GM06990 (cell line): ENCODE data around the gene OR2T29.
"Not testable (repeated sequence)": the region's sequence is repeated elsewhere in the genome, so short reads cannot be mapped to it uniquely, and the experiment has no call there.

Experiments
- DNase-seq: peaks from one replicate; pipeline ENCODE4 v3.0.0-alpha.2; 2011; ENCODE audit not compliant: insufficient read length; ENCODE audit errors: extremely low read depth
- H3K27me3 ChIP-seq: replicated peaks from 2 replicates; pipeline ENCODE4 v1.6.0; 2011; ENCODE audit warnings: low read length; ENCODE audit not compliant: control insufficient read depth, insufficient read depth
- H3K36me3 ChIP-seq: 2 replicates; pipeline ENCODE4 v1.5.1; 2011; ENCODE audit warnings: low read length; ENCODE audit not compliant: control insufficient read depth, insufficient read depth
- H3K4me3 ChIP-seq: replicated peaks from 2 replicates; pipeline ENCODE4 v1.5.1; 2011; ENCODE audit warnings: low read depth, mild to moderate bottlenecking, control low read depth, low read length
- TF ChIP-seq, protein P1 (sequence below): IDR thresholded peaks from 2 replicates; pipeline ENCODE4 v1.5.1; 2011; ENCODE audit warnings: low read length, control low read depth, mild to moderate bottlenecking, inconsistent platforms; ENCODE audit not compliant: insufficient read depth, poor library complexity, severe bottlenecking

The OR2T29 gene, protein sequence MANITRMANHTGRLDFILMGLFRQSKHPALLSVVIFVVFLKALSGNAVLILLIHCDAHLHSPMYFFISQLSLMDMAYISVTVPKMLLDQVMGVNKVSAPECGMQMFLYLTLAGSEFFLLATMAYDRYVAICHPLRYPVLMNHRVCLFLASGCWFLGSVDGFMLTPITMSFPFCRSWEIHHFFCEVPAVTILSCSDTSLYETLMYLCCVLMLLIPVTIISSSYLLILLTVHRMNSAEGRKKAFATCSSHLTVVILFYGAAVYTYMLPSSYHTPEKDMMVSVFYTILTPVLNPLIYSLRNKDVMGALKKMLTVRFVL

DNA sequence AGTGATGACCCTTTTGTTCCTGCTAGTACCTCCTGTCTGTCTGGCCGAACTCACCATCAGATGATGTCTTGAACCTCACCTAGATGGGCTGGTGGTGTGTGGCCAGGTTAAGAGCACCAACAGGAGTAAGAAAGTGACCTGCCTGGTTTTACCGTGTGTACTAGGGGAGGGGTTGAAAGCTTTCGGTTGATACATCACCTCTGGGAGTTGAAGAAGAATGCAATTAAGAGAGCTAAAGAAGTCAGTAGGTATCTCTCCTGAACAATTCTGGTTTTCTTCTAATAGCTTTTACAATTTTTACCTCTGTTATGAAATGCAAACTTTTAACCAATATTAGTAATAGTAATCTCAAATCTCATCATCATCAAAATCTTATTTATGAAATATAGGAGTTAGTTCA is at the start of gene OR2T29:
Gene OR2T29 (minus strand): TSS at position 101 of the 400 bp plus-strand sequence. CDS start 3,281 bp downstream, outside the sequence.
- not testable (repeated sequence) for H3K27me3 ChIP-seq, DNase-seq, H3K36me3 ChIP-seq, H3K4me3 ChIP-seq

DNA sequence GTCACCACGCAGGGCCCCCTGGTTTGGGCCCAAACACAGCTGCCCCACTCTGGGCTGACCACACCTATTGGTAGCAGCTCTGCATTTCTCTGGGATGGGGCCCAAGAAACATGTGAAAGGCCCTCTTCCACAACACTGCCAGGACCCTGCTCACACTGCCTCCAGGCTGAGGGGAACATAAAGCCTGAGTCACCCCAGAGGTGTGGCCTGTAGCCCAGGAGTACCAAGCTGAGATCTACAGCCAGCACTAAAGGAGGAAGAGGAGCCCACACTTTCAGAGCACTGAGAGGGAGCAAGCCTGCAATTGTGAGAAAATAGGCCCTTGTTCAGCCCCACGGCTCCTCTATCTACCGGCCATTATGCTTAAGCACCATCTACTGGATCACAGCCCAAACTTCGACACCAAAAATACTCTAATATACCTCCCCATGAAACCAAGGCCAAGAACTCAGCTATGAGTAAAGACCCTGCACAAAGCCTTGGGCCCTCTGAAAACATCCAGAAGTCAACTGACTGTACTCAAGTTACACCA is 49.4 kb upstream of the OR2T29 start:
- TF ChIP-seq, protein P1, sequence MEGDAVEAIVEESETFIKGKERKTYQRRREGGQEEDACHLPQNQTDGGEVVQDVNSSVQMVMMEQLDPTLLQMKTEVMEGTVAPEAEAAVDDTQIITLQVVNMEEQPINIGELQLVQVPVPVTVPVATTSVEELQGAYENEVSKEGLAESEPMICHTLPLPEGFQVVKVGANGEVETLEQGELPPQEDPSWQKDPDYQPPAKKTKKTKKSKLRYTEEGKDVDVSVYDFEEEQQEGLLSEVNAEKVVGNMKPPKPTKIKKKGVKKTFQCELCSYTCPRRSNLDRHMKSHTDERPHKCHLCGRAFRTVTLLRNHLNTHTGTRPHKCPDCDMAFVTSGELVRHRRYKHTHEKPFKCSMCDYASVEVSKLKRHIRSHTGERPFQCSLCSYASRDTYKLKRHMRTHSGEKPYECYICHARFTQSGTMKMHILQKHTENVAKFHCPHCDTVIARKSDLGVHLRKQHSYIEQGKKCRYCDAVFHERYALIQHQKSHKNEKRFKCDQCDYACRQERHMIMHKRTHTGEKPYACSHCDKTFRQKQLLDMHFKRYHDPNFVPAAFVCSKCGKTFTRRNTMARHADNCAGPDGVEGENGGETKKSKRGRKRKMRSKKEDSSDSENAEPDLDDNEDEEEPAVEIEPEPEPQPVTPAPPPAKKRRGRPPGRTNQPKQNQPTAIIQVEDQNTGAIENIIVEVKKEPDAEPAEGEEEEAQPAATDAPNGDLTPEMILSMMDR: no peak
- Histone ChIP-seq H3K27me3 (no peaks in the 10 kb centered on the region), H3K4me3 (no peak overlapping the region), H3K36me3 (peaks cover 1% of the 10 kb centered on the region; the same call in 1 of the 2 replicates)
- DNase-seq: no peak

DNA sequence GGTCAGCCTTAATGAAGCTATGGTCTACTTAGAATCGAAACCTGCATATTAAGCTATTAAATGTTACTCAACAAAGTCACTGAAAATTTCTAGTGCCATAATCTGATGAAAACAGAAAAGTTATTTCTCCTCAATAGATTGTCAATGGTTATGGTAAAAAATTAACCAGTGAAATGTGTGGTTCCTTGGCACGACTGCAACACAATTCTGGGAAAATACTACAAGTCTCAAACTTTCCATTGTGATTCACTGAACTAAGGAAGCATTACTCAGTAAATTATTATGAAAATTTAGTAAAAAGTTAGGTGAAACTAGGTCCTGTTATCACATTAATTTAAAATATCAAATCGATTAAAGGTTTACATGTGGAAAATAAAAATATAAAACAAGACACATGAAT is 47.7 kb upstream of the OR2T29 start:
- Histone ChIP-seq H3K27me3 (no peaks in the 10 kb centered on the region), H3K36me3 (peaks cover 1% of the 10 kb centered on the region; the same call in 1 of the 2 replicates), H3K4me3 (no peak overlapping the region)
- TF ChIP-seq, protein P1: no peak
- DNase-seq: no peak

DNA sequence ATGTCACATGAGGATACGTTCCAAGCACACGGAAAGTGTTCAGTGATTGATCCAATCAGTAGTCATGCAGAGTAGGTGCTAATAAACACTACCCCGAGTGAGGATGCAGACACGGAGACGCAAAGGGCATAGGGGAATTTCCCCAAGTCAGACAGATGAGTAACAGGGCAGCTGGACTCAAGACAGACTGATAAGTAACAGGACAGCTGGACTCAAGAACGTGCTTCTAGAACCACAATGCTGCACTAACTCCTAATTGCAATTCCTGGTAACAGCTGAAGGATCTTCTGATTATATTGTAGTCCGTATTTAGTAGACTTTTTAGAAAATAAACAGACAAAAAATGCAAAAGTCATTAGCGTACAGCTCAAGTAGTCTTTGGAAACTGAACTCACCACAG is 36.8 kb upstream of the OR2T29 start:
- DNase-seq: no peak
- no peak overlapping the region for H3K4me3 ChIP-seq
- H3K36me3 ChIP-seq: no peaks in the 10 kb centered on the region
- no peaks in the 10 kb centered on the region for H3K27me3 ChIP-seq
- TF ChIP-seq, protein P1: no peak

DNA sequence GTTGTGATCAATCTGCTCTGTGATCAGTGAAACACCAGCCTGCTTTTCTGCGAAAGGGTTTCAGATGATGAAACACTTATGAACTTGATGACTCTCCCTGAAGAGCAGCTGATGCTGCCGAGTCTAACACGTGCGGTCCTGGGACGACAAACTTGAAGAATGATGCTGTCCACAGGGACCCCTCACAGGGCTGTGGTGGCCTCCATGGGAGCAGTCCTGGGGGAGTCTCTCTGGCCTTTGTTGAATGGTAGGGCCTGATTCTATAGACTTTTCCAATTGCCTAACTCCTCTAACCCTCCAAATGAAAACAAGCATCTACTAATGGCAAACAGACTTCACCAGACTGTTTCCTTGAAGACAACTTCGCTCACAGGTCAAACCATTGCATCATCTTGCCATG is 35.0 kb upstream of the OR2T29 start, which contains the start of gene OR2T10:
Gene OR2T10 (minus strand): TSS at position 112 of the 400 bp plus-strand sequence. CDS start 3,932 bp downstream, outside the sequence.
- TF ChIP-seq, protein P1: no peak
- DNase-seq: no peak
- Histone ChIP-seq H3K36me3 (no peaks in the 10 kb centered on the region), H3K4me3 (no peak within 1 kb of the TSS), H3K27me3 (no peaks in the 10 kb centered on the region)

DNA sequence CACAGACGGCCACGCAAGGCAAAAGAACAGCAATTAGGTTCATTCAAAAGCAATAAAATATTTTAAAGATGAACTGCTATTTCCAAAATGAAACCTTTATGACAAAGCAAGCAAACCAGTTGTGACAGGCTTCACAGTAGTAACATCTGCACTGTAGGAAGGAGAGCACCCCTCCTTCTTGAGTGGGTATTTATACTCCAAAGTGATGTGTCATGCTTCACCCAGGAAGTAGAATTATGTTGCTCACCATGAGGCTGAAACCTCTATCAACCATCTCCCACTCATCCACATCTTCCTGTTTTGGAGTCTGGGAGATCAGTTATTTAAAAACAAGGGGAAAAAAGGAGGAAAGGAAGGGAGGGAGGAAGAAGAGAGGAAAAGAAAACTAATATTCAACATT is 34.0 kb upstream of the OR2T29 start:
- Histone ChIP-seq H3K27me3 (no peaks in the 10 kb centered on the region), H3K36me3 (no peaks in the 10 kb centered on the region), H3K4me3 (no peak overlapping the region)
- DNase-seq: no peak
- TF ChIP-seq, protein P1: no peak
